ENCODE measurements around the gene LAMA5.

DNA sequence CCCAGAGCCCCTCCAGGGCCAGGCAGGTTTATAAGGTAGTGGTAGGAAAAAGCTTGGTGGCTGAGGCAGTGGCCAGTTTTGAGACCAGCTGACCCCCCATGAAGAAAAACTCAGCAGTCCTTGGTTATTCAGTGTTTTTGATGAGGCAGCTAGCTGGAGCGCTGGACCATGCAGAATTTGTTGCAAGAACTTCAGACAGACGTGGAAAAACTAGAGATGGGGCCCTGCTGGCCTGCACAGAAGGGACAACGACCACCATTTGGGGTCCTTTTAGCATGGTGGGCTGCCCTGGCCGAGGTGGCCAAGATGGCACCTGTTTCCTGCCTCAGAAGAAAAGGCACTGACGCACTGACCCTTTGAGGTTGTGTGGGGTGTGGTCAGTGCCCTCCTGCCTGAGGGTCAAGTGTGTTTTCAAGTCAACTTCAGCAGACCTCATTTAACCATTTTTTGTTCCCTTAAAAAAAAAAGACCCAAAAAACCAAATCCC lies 22.5 kb upstream of the LAMA5 start:
- TF ChIP-seq EZH2phosphoT487 (IDR thresholded peaks at IDR 0.05; ENCODE audit: unreplicated experiment) = no peak
- TF ChIP-seq CTCF (conservative IDR thresholded peaks at IDR 0.05; ENCODE audit: low read depth in 2 of 2) = no peak
- TF ChIP-seq NANOG (IDR thresholded peaks at IDR 0.05; ENCODE audit: borderline replicate concordance) = no peak
- TF ChIP-seq POLR2AphosphoS5 (IDR thresholded peaks at IDR 0.05; ENCODE audit: low read depth) = no peak; the same call in 1 of the 2 replicates
- TF ChIP-seq EZH2 (IDR thresholded peaks at IDR 0.05; ENCODE audit: low read depth, unreplicated experiment) = no peak
- no peak for TF ChIP-seq ETS1 (IDR thresholded peaks at IDR 0.05)

Measured in GM23338 (cell line).